Loucy (cell line): Measurements from ENCODE around the gene ABHD11.

Source experiments
- H2AFZ ChIP-seq: fragments of 200-600 bp; sonication (generic); 2 replicates; pipeline ENCODE4 v1.6.0; 2016; ENCODE audit warnings: antibody characterized with exemption, mild to moderate bottlenecking, low read length, moderate library complexity
- H3F3A ChIP-seq: fragments of 200-600 bp; 2 replicates; pipeline ENCODE4 v1.6.0; 2016; ENCODE audit warnings: antibody characterized with exemption, low read depth, mild to moderate bottlenecking
- H3K27me3 ChIP-seq: fragments of 200-600 bp; sonication (generic); 2 replicates; pipeline ENCODE4 v1.6.1; 2014; ENCODE audit warnings: low read length, mild to moderate bottlenecking; ENCODE audit not compliant: insufficient read depth, poor library complexity, severe bottlenecking
- H3K36me3 ChIP-seq: fragments of 200-600 bp; sonication (generic); 2 replicates; pipeline ENCODE4 v1.6.1; 2016; ENCODE audit warnings: low read length; ENCODE audit not compliant: insufficient read depth
- H3K4me1 ChIP-seq: fragments of 200-600 bp; sonication (generic); 2 replicates; pipeline ENCODE4 v1.5.1; 2014; ENCODE audit warnings: low read length, mild to moderate bottlenecking; ENCODE audit not compliant: insufficient read depth, poor library complexity, severe bottlenecking
- H3K4me2 ChIP-seq: fragments of 200-600 bp; sonication (generic); 2 replicates; pipeline ENCODE4 v1.6.0; 2014; ENCODE audit warnings: antibody characterized with exemption, low read length, low read depth, mild to moderate bottlenecking; ENCODE audit not compliant: poor library complexity, severe bottlenecking
- H3K4me3 ChIP-seq: fragments of 200-600 bp; sonication (generic); 2 replicates; pipeline ENCODE4 v1.5.1; 2014; ENCODE audit warnings: low read length, mild to moderate bottlenecking, mixed read lengths; ENCODE audit not compliant: poor library complexity, severe bottlenecking
- H3K79me2 ChIP-seq: fragments of 200-600 bp; sonication (generic); 2 replicates; pipeline ENCODE4 v1.6.1; 2014; ENCODE audit warnings: low read length; ENCODE audit not compliant: insufficient read depth
- H3K9ac ChIP-seq: fragments of 200-600 bp; sonication (generic); 2 replicates; pipeline ENCODE4 v1.6.0; 2014; ENCODE audit warnings: mild to moderate bottlenecking, low read depth, low read length, moderate library complexity; ENCODE audit not compliant: poor library complexity, severe bottlenecking
- H3K9me2 ChIP-seq: fragments of 200-600 bp; sonication (generic); replicated peaks from 2 replicates; pipeline ENCODE4 v1.6.1; 2016; ENCODE audit warnings: low read depth, low read length, mixed read lengths
- H3K9me3 ChIP-seq: fragments of 200-600 bp; sonication (generic); 2 replicates; pipeline ENCODE4 v1.6.1; 2014; ENCODE audit warnings: mild to moderate bottlenecking, antibody characterized with exemption, low read length, low read depth; ENCODE audit not compliant: insufficient read depth
- H4K20me1 ChIP-seq: fragments of 200-600 bp; sonication (generic); 2 replicates; pipeline ENCODE4 v1.6.0; 2014; ENCODE audit warnings: antibody characterized with exemption, low read length, mild to moderate bottlenecking; ENCODE audit not compliant: insufficient read depth, poor library complexity, severe bottlenecking
- CTCF ChIP-seq: fragments of 200-600 bp; sonication (generic); conservative IDR thresholded peaks from 2 replicates; pipeline ENCODE4 v1.5.1; 2014; ENCODE audit warnings: mild to moderate bottlenecking, antibody characterized with exemption, low read length
- EZH2phosphoT487 ChIP-seq: fragments of 200-600 bp; IDR thresholded peaks from 2 replicates; pipeline ENCODE4 v1.6.1; 2018; ENCODE audit warnings: antibody characterized with exemption, mild to moderate bottlenecking, moderate library complexity, borderline replicate concordance

Gene ABHD11

GRCh38 chr7:73696372-73696771 lies 42.2 kb downstream of the ABHD11 start:
- Histone ChIP-seq H3F3A (no peaks in the 10 kb centered on the region), H3K79me2 (no peaks in the 10 kb centered on the region), H3K4me1 (no peaks in the 10 kb centered on the region), H2AFZ (no peak overlapping the region), H3K9me2 (no peaks in the 10 kb centered on the region), H3K4me3 (no peak overlapping the region), H3K36me3 (peaks cover 70% of the 10 kb centered on the region; the same call in 1 of the 2 replicates), H3K4me2 (no peak overlapping the region), H3K9me3 (no peaks in the 10 kb centered on the region), H3K27me3 (no peaks in the 10 kb centered on the region), H3K9ac (no peak overlapping the region), H4K20me1 (no peaks in the 10 kb centered on the region)
- no peak for TF ChIP-seq EZH2phosphoT487
- no peak for TF ChIP-seq CTCF

GRCh38 chr7:73690646-73691045 lies 48.0 kb downstream of the ABHD11 start:
- H3K9me2 ChIP-seq: no peaks in the 10 kb centered on the region
- no peaks in the 10 kb centered on the region for H3F3A ChIP-seq
- no peak overlapping the region for H3K9ac ChIP-seq
- H2AFZ ChIP-seq: no peak overlapping the region
- H4K20me1 ChIP-seq: no peaks in the 10 kb centered on the region
- peaks cover 20% of the 10 kb centered on the region; the same call in 1 of the 2 replicates for H3K79me2 ChIP-seq
- TF ChIP-seq EZH2phosphoT487 (no peak), CTCF (no peak)
- H3K4me1 ChIP-seq: no peaks in the 10 kb centered on the region
- no peaks in the 10 kb centered on the region for H3K9me3 ChIP-seq
- no peaks in the 10 kb centered on the region for H3K27me3 ChIP-seq
- H3K4me2 ChIP-seq: no peak overlapping the region
- H3K4me3 ChIP-seq: no peak overlapping the region
- H3K36me3 ChIP-seq: peaks cover 66% of the 10 kb centered on the region; the same call in 1 of the 2 replicates

- peaks cover 5% of the 10 kb centered on the region for H4K20me1 ChIP-seq
- no peaks in the 10 kb centered on the region for H3K9me3 ChIP-seq
- no peak overlapping the region for H3K4me3 ChIP-seq
- no peaks in the 10 kb centered on the region for H3K9me2 ChIP-seq
- no peak overlapping the region for H3K4me2 ChIP-seq
- no peak overlapping the region for H3K9ac ChIP-seq
- peaks cover 2% of the 10 kb centered on the region for H3K4me1 ChIP-seq
- H3K36me3 ChIP-seq: peaks cover 46% of the 10 kb centered on the region; the same call in 1 of the 2 replicates
- TF ChIP-seq CTCF: no peak
- no peak for TF ChIP-seq EZH2phosphoT487
- no peak overlapping the region for H2AFZ ChIP-seq
- H3K79me2 ChIP-seq: peaks cover 41% of the 10 kb centered on the region
- no peaks in the 10 kb centered on the region for H3K27me3 ChIP-seq
- no peaks in the 10 kb centered on the region for H3F3A ChIP-seq
Observed at GRCh38 chr7:73688288-73688687, 50.3 kb downstream of the ABHD11 start.
